Measurements from ENCODE around the gene PTTG2. TPM values are rescaled to one million over a fixed set of nuclear protein-coding genes. Genes with fewer than 3 reads are reported as not detected.

The PTTG2 gene
- total RNA-seq, 2 donors from 2014 or later, result not detected

GRCh38 chr4:38002451-38003071 lies 42.4 kb downstream of the PTTG2 start:
- no peaks in the 10 kb centered on the region for H3K9me3 ChIP-seq (ENCODE audit: control insufficient read depth, low read length)
- peak overlapping the region; percentile 6 for H3K9ac ChIP-seq (ENCODE audit: extremely low read depth, low read length, poor library complexity, severe bottlenecking)
- H3K4me3 ChIP-seq (ENCODE audit: low read length), result no peak overlapping the region
- Mint-ChIP-seq H3K27ac (peak overlapping the region; percentile 91), H3K4me3 (no peak overlapping the region), H3K4me1 (peaks cover 64% of the 10 kb centered on the region), H3K9me3 (no peaks in the 10 kb centered on the region), H3K36me3 (ENCODE audit: low read depth) (no peaks in the 10 kb centered on the region), H3K27me3 (ENCODE audit: insufficient read depth) (no peaks in the 10 kb centered on the region)
- DNase-seq, result no peak
- no peaks in the 10 kb centered on the region for H3K36me3 ChIP-seq (ENCODE audit: control insufficient read depth, insufficient read depth, low read length)
- WGBS, 2 experiments (ENCODE audit: insufficient coverage in 1 of 2, insufficient read length in 1 of 2), result 84 to 100% methylated on average over 1 to 3 of the region's 3 CpGs
- TF ChIP-seq CTCF (conservative IDR thresholded peaks at IDR 0.05), result no peak
- peaks cover 3% of the 10 kb centered on the region for H3K4me1 ChIP-seq (ENCODE audit: control insufficient read depth, insufficient read depth, low read length)
- no peaks in the 10 kb centered on the region for H3K27me3 ChIP-seq (ENCODE audit: control insufficient read depth, insufficient read depth, low read length, poor library complexity, severe bottlenecking)
- no peak overlapping the region for H3K27ac ChIP-seq (ENCODE audit: low read depth, low read length)

DNA sequence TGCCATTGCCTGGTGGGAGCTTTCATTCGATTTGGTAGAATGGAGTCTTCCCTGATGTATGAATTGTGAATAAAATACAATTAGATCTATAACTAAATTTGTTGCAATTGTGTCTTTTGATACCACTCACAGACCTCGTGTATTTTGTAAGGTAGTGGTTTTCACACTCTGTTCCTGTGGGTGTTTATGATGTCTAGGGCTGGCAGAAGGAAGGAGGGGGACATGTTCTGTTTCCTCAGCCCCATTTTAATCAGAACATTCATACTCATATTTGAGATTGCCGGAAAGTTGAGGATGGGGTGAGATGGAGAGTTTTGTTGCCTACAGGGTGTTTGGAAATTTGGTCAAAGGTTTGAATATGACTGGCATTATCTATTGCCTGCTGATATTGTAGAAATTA lies 42.9 kb downstream of the PTTG2 start:
- H3K27me3 ChIP-seq (ENCODE audit: control insufficient read depth, insufficient read depth, low read length, poor library complexity, severe bottlenecking), result no peaks in the 10 kb centered on the region
- no peak overlapping the region for H3K4me3 ChIP-seq (ENCODE audit: low read length)
- H3K27ac ChIP-seq (ENCODE audit: low read depth, low read length), result no peak overlapping the region
- peaks cover 3% of the 10 kb centered on the region for H3K4me1 ChIP-seq (ENCODE audit: control insufficient read depth, insufficient read depth, low read length)
- Mint-ChIP-seq H3K4me1 (peaks cover 64% of the 10 kb centered on the region), H3K27ac (peak overlapping the region; percentile 83), H3K27me3 (ENCODE audit: insufficient read depth) (no peaks in the 10 kb centered on the region), H3K36me3 (ENCODE audit: low read depth) (no peaks in the 10 kb centered on the region), H3K4me3 (no peak overlapping the region), H3K9me3 (no peaks in the 10 kb centered on the region)
- no peak for DNase-seq
- TF ChIP-seq CTCF (conservative IDR thresholded peaks at IDR 0.05), result no peak
- WGBS, 2 experiments (ENCODE audit: insufficient coverage in 1 of 2, insufficient read length in 1 of 2), result 85% methylated on average over 3 of the region's 3 CpGs; no CpG with 5 or more reads in 1 of the 2 experiments
- no peaks in the 10 kb centered on the region for H3K36me3 ChIP-seq (ENCODE audit: control insufficient read depth, insufficient read depth, low read length)
- H3K9ac ChIP-seq (ENCODE audit: extremely low read depth, low read length, poor library complexity, severe bottlenecking), result no peak overlapping the region
- H3K9me3 ChIP-seq (ENCODE audit: control insufficient read depth, low read length), result no peaks in the 10 kb centered on the region

DNA sequence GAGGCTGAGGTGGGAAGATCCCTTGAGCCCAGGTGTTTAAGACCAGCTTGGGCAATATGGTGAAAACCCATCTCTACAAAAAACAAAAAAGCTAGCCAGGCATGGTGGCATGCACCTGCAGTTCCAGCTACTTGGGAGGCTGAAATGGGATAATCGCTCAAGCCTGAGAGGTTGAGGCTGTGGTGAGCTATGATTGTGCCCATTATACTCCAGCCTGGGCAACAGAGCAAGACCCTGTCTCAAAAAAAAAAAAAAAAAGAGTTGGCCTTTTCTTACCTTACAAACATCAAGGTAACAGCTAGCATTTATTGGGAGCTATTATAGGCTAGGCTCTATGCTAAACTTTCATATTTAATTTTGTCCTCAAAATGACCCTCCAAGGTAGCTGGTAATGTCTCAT lies 43.4 kb downstream of the PTTG2 start:
- no peak for DNase-seq
- H3K9ac ChIP-seq (ENCODE audit: extremely low read depth, low read length, poor library complexity, severe bottlenecking), result no peak overlapping the region
- H3K36me3 Mint-ChIP-seq (ENCODE audit: low read depth), result no peaks in the 10 kb centered on the region
- WGBS, 2 experiments (ENCODE audit: insufficient coverage in 1 of 2, insufficient read length in 1 of 2), result 97 to 100% methylated on average over 1 of the region's 1 CpG
- no peaks in the 10 kb centered on the region for H3K9me3 ChIP-seq (ENCODE audit: control insufficient read depth, low read length)
- H3K36me3 ChIP-seq (ENCODE audit: control insufficient read depth, insufficient read depth, low read length), result no peaks in the 10 kb centered on the region
- H3K4me3 Mint-ChIP-seq, result no peak overlapping the region
- H3K27ac ChIP-seq (ENCODE audit: low read depth, low read length), result no peak overlapping the region
- no peaks in the 10 kb centered on the region for H3K27me3 ChIP-seq (ENCODE audit: control insufficient read depth, insufficient read depth, low read length, poor library complexity, severe bottlenecking)
- no peak overlapping the region for H3K27ac Mint-ChIP-seq
- peaks cover 8% of the 10 kb centered on the region for H3K4me1 ChIP-seq (ENCODE audit: control insufficient read depth, insufficient read depth, low read length)
- no peaks in the 10 kb centered on the region for H3K9me3 Mint-ChIP-seq
- no peak for TF ChIP-seq CTCF (conservative IDR thresholded peaks at IDR 0.05)
- no peak overlapping the region for H3K4me3 ChIP-seq (ENCODE audit: low read length)
- no peaks in the 10 kb centered on the region for H3K27me3 Mint-ChIP-seq (ENCODE audit: insufficient read depth)
- peaks cover 64% of the 10 kb centered on the region for H3K4me1 Mint-ChIP-seq

Measured in endodermal cell (in vitro differentiated cells).